Brain microvascular endothelial cell (primary cell): ENCODE results near the gene SDC1.

Source experiments
- DNase-seq: peaks from one replicate; pipeline ENCODE4 v3.0.0-alpha.2; 2020
- H3K27ac ChIP-seq: fragments of 250-450 bp; sonication (Bioruptor Pico); 2 replicates; pipeline ENCODE4 v1.5.1; 2020; ENCODE audit warnings: mild to moderate bottlenecking, moderate library complexity
- H3K27me3 ChIP-seq: fragments of 250-450 bp; sonication (Bioruptor Pico); replicated peaks from 2 replicates; pipeline ENCODE4 v1.5.1; 2020; ENCODE audit warnings: mild to moderate bottlenecking
- H3K36me3 ChIP-seq: fragments of 250-450 bp; sonication (Bioruptor Pico); replicated peaks from 2 replicates; pipeline ENCODE4 v1.5.1; 2020; ENCODE audit warnings: mild to moderate bottlenecking
- H3K4me3 ChIP-seq: 2 replicates; pipeline ENCODE4 v1.5.1; 2011; ENCODE audit warnings: low read depth, mild to moderate bottlenecking, control low read depth, low read length, moderate library complexity
- CTCF ChIP-seq: IDR thresholded peaks from 2 replicates; pipeline ENCODE4 v1.5.1; 2011; ENCODE audit warnings: low read depth, mild to moderate bottlenecking, moderate library complexity, low read length, control low read depth, inconsistent platforms; ENCODE audit errors: missing control alignments
- in situ Hi-C: cut with HindIII; loops from 2 replicates; pipeline ENCODE4 v1.10.0; 2017; ENCODE audit warnings: low sequenced_read_pairs, low pct_ligation_motif_present

SDC1 gene

GRCh38 chr2:20194097-20195015, 30.6 kb downstream of the SDC1 start:
- H3K27ac ChIP-seq: no peak overlapping the region
- no peak for DNase-seq
- TF ChIP-seq CTCF: no peak
- in situ Hi-C loops: no loop called here
- no peak overlapping the region for H3K4me3 ChIP-seq
- H3K36me3 ChIP-seq: no peaks in the 10 kb centered on the region
- no peaks in the 10 kb centered on the region for H3K27me3 ChIP-seq

- Histone ChIP-seq H3K27me3 (no peaks in the 10 kb centered on the region), H3K36me3 (no peaks in the 10 kb centered on the region), H3K27ac (no peak overlapping the region), H3K4me3 (no peak overlapping the region)
- no peak for DNase-seq
- in situ Hi-C loops: no loop called here
- no peak for TF ChIP-seq CTCF
These were observed 31.7 kb downstream of the SDC1 start for GRCh38 chr2:20193185-20193584.

GRCh38 chr2:20192781-20193180, 32.1 kb downstream of the SDC1 start:
- in situ Hi-C loops: no loop called here
- no peak for TF ChIP-seq CTCF
- no peaks in the 10 kb centered on the region for H3K27me3 ChIP-seq
- H3K36me3 ChIP-seq: no peaks in the 10 kb centered on the region
- no peak overlapping the region for H3K4me3 ChIP-seq
- no peak for DNase-seq
- H3K27ac ChIP-seq: no peak overlapping the region

GRCh38 chr2:20191714-20192569, 33.0 kb downstream of the SDC1 start:
- H3K36me3 ChIP-seq: no peaks in the 10 kb centered on the region
- in situ Hi-C loops: no loop called here
- H3K4me3 ChIP-seq: no peak overlapping the region
- no peak for TF ChIP-seq CTCF
- H3K27me3 ChIP-seq: no peaks in the 10 kb centered on the region
- no peak for DNase-seq
- no peak overlapping the region for H3K27ac ChIP-seq

GRCh38 chr2:20190876-20191713, 33.8 kb downstream of the SDC1 start:
- Histone ChIP-seq H3K27me3 (no peaks in the 10 kb centered on the region), H3K4me3 (no peak overlapping the region), H3K27ac (no peak overlapping the region), H3K36me3 (no peaks in the 10 kb centered on the region)
- in situ Hi-C loops: no loop called here
- no peak for TF ChIP-seq CTCF
- no peak for DNase-seq
